GM10266 (cell line): ENCODE data around the gene RC3H1.
A peak's percentile ranks its signal among the peaks of the same experiment; 100 is the strongest.
"Not testable (repeated sequence)": the region's sequence is repeated elsewhere in the genome, so short reads cannot be mapped to it uniquely, and the experiment has no call there.

Source experiments
- DNase-seq: peaks from one replicate; pipeline ENCODE4 v3.0.0; 2012; ENCODE audit errors: extremely low spot score
- CTCF ChIP-seq: IDR thresholded peaks from 2 replicates; pipeline ENCODE4 v1.5.1; 2012; ENCODE audit warnings: mild to moderate bottlenecking, low read depth; ENCODE audit not compliant: control insufficient read depth, insufficient read depth; ENCODE audit errors: missing control alignments

RC3H1 gene

GRCh38 chr1:174022080-174022975, at the start of gene RC3H1:
Gene RC3H1 (minus strand): TSS chr1:174022357. CDS start chr1:173992985, 29,372 bp downstream.
- DNase-seq = peak; percentile 94
- no peak for TF ChIP-seq CTCF

- no peak for TF ChIP-seq CTCF
These were observed 48.5 kb upstream of the RC3H1 start for GRCh38 chr1:174070614-174071013.

GRCh38 chr1:174068000-174068399, 45.8 kb upstream of the RC3H1 start:
- no peak for TF ChIP-seq CTCF
- no peak for DNase-seq

More at GRCh38 chr1:174070614-174071013, 48.5 kb upstream of the RC3H1 start:
- DNase-seq = no peak

GRCh38 chr1:174060090-174060489, 37.9 kb upstream of the RC3H1 start:
- TF ChIP-seq CTCF = no peak
- no peak for DNase-seq

- TF ChIP-seq CTCF = no peak
- no peak for DNase-seq
These were observed 36.5 kb upstream of the RC3H1 start for GRCh38 chr1:174058624-174059023.

- not testable (repeated sequence) for DNase-seq
These were observed 34.5 kb upstream of the RC3H1 start for GRCh38 chr1:174056609-174057008.

- DNase-seq = not testable (repeated sequence)
These were observed 33.6 kb upstream of the RC3H1 start for GRCh38 chr1:174055797-174056196.

- no peak for DNase-seq
- no peak for TF ChIP-seq CTCF
These were observed 31.7 kb upstream of the RC3H1 start for GRCh38 chr1:174053826-174054225.
